GM19468 (cell line): Measurements from ENCODE around the gene MAEA.
"Not testable (repeated sequence)": the region's sequence is repeated elsewhere in the genome, so short reads cannot be mapped to it uniquely, and the experiment has no call there.

Experiments used
- ATAC-seq: cut with Tn5 transposase; IDR thresholded peaks from one replicate; pipeline ENCODE4 v1.9.1; 2021; ENCODE audit warnings: mild to moderate bottlenecking, moderate library complexity, moderate number of reproducible peaks; ENCODE audit not compliant: unreplicated experiment; ENCODE audit errors: extremely low read depth

Gene MAEA

GRCh38 chr4:1360423-1361283, 71.0 kb downstream of the MAEA start:
- ATAC-seq = no peak

DNA sequence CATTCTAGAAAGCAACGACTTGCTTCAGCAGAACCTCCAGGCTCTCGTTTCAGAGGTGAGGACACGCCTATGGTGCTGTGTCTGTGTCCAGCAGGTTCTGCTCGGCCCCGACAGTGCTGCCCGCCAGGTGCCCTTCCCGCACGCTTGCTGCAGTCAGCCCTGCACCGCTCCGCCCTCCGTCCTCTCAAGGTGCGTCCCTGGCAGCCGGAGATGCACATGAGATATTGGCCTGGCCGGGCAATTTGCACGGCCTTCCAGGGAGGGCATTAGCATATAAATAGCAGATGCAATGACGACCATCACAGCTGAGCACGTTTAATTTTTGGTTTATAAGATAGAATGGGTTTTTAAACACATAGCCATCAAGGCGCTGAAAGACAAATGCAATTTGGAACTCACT, 71.7 kb downstream of the MAEA start:
- no peak for ATAC-seq

DNA sequence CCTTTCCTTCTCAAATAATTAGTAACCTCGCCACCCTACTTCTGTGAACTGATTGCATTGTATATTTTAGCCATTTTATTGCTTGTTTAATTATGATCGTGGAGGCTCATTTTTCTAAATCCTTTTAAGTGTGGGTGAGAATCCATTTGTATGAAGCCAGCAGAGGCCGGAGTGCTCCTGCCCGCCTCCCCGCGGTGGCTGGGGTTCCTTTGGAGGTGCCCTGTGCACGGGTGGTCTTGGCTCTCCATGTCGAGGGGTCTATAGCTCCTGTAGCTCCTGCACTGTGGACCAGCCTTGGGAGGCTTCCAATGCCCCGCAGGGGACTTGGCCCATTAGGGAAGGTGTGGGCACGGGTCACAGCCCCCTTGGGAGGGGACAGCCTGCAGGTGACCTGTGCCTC, 72.4 kb downstream of the MAEA start:
- no peak for ATAC-seq

DNA sequence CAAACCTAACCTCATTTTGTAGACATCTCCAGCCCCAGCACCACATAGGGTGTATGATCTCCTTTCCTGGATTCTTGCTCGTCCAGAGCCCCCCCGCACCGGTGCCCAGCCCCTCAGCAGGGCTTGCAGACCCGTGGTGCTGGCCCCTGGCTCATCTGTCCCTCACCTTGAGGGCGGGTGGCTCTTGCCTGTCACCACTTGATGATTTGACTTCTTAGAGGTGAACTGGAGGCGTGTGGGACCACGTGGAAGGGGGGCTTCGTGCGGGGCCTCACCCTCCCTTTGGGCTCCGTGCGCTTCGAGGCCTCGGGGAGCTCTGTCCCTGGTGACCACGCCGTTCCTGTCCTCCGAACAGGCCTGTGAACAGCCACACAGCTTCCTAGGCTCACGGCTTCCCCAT, 72.8 kb downstream of the MAEA start:
- ATAC-seq = no peak

DNA sequence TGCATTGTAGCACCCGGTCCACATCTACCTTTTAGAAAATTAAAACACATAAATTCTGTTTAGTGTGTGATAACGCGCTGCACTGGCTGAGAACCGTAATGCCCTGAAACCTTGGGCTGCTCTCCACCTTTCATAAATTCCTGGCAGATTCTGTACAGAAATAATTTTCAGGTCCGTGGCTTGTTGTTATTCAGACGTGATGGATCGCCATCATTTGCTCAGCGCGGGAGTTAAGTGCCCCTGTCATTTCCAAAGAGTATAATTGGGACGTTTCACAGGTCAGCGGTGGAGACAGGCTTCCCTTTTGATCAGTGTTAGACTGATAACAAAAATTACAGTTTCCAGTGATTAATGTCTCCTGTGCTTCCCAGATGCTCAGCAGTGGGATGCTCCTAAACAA, 73.8 kb downstream of the MAEA start:
- ATAC-seq = no peak

DNA sequence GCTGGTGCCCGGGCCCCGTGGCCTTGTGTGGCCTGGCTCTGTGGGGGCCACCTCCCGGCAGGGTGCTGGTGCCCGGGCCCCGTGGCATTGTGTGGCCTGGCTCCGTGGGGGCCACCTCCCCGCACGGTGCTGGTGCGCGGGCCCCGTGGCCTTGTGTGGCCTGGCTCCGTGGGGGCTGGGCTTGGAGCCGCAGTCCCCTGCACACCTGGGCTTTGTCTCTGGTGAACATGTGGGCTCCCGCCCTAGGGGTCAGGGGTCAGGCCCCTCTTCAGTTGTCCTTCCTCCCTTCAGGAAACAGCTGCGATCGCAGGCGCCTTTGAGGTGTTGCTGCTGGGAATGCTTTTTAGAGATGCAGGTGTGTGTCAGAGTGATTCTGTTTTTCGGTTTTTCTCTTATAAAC, 74.5 kb downstream of the MAEA start:
- no peak for ATAC-seq

- no peak for ATAC-seq
Measured at GRCh38 chr4:1364748-1365147, 75.1 kb downstream of the MAEA start.

GRCh38 chr4:1365271-1366178, 75.8 kb downstream of the MAEA start:
- no peak for ATAC-seq

- ATAC-seq = no peak
Measured at GRCh38 chr4:1366371-1367229, 76.9 kb downstream of the MAEA start.

GRCh38 chr4:1367230-1367935, 77.7 kb downstream of the MAEA start:
- no peak for ATAC-seq

GRCh38 chr4:1367936-1368289, 78.2 kb downstream of the MAEA start:
- ATAC-seq = no peak

- ATAC-seq = no peak
Measured at GRCh38 chr4:1368421-1369090, 78.9 kb downstream of the MAEA start.

- no peak for ATAC-seq
Measured at GRCh38 chr4:1369091-1369450, 79.4 kb downstream of the MAEA start.

- no peak for ATAC-seq
Measured at GRCh38 chr4:1369479-1370079, 79.9 kb downstream of the MAEA start.

GRCh38 chr4:1370321-1371124, 80.8 kb downstream of the MAEA start:
- ATAC-seq = no peak

DNA sequence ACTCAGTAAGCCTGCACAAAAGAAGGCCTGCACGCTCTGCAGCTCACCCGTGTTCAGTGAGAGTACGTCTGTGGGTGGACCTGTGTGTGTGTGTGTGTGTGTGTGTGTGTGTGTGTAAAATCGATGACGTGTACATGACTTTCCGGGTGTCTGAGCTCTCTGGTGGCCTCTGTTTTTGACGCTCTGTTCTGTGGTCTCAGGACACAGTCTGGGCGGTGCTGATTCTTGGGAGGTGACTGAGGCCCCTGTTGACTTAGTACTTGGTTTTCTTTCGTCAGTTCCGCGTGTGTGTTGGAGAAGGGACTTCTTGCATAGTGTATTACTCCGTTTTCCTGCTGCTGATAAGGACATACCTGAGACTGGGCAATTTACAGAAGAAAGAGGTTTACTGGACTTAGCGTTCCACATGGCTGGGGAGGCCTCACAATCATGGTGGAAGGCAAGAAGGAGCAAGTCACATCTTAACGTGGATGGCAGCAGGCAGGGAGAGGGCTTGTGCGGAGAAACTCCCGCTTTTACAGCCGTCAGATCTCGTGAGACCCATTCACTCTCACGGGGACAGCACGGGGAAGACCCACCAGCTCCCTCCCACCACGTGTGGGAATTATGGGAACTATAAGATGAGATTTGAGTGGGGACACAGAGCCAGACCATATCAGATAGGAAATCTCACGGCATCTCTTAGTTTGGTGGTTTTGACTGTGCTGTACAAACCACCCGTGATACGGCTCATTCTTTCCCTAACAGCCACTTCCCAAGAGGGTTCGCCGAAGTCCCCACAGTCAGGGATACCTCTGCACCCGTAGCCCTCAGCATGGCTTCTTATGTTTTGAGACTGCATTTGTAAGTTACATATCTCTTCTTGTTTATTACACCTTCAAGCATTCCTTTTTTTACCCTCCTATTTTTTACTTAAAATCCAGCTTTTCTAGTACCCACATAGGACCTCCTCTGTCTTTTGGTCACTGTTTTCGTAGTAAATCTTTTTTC, 81.8 kb downstream of the MAEA start:
- no peak for ATAC-seq

DNA sequence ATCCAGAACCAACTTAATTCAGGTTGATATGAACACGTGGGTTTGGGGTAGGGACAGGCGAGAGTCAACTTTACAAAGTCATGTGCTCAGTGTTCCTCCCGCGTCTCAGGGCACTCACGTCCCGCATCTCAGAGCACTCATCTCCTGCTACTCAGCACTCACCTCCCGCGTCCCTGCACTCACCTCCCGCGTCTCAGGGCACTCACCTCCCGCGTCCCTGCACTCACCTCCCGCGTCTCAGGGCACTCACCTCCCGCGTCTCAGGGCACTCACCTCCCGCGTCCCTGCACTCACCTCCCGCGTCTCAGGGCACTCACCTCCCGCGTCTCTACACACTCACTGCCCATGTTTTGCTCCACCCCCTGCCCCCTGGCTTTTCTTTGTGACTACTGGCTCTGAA, 82.9 kb downstream of the MAEA start:
- not testable (repeated sequence) for ATAC-seq
